T-helper 2 cell (primary cell): ENCODE data around the gene TNFRSF9.
"Not testable (repeated sequence)": the region's sequence is repeated elsewhere in the genome, so short reads cannot be mapped to it uniquely, and the experiment has no call there.

Experiments used
- DNase-seq, 5 experiments: peaks; one replicate each; pipeline versions ENCODE4 v3.0.0 to v3.0.0-alpha.2; 2012 to 2022

The TNFRSF9 gene

DNA sequence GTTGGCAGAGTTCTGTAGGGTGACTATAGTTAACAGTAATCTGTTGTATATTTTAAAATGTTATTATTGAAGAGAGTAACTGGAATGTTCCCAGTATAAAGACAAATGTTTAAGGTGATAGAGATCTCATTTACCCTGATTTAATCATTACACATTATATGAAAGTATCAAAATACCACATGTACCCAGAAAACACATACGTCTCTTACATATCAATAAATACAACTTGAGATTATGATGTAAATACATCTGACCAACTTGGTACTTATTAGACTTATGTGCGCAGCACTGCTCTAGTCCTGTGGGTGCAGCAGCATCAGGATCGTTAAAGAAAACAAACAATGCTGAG, 20.2 kb upstream of the TNFRSF9 start:
- no peak for DNase-seq

DNA sequence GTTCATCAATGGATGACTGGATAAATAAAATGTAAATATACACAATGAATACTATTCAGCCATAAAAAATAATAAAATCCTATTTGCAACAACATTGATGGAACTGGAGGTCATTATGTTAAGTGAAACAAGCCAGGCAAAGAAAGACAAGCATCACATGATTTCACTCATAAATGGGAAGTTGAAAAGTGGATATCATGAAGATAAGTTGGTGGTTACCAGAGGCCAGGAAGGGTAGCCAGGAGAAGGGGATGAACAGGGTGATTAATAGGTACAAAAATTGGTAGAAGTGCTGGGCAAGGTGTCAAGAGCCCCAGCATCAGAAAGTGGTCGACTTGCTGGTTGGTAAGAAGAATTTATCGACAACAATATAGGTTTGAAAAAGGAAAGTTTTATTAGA, 19.5 kb upstream of the TNFRSF9 start:
- no peak for DNase-seq

DNA sequence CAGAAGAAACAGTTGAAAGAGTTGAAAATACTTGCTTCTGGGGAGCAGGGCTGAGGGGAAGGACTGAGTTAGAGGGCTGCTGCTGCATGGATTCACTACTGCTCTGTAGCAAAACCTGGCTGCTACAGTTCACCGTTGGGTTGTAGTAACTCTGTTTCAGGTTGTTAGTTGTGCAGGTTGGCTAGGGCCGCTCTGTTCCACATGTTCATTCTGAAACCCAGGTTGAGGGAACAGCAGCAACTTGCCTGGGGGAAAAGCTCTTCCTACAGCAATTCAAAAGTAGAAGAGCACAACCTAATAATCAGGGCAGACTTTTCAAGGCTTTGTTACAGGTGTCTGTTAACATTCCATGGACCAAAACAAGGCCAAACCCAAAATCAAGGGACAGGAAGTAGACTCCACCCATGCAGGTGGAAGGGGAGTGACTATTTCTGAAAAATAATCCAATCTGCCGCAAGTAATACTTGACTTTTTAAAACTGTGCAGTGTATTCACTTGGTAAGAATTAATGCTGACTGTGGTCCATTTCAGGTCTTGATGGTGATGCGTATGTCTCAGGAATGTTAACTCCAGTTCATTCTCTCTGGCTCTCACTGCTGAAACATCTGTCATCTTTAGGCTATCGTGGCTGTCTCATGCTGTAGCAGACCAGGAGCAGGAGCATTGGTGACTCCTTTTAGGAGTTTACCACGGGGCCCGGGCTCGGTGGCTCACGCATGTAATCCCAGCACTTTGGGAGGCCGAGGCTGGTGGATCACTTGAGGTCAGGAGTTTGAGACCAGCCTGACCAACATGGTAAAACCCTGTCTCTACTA, 15.8 kb upstream of the TNFRSF9 start:
- no peak for DNase-seq

DNA sequence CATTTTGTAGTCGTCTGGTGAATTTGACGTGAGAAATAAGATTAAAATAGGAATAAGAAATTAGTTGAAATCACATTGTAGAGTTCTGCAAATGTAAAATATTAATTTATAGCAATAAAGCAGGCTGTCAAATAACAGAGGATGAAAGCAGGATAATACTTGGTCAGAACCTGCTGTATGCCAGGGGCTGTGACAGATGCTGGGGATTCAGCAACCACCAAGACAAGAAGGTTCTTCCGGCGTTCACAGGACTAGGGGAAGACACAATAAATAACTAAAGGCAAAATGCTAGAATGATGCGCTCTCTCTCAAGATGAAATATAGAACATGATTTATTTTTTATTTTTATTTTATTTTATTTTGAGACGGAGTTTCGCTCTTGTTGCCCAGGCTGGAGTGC, 14.0 kb upstream of the TNFRSF9 start:
- peak in 1 of 5 experiments; percentile 45 for DNase-seq

DNA sequence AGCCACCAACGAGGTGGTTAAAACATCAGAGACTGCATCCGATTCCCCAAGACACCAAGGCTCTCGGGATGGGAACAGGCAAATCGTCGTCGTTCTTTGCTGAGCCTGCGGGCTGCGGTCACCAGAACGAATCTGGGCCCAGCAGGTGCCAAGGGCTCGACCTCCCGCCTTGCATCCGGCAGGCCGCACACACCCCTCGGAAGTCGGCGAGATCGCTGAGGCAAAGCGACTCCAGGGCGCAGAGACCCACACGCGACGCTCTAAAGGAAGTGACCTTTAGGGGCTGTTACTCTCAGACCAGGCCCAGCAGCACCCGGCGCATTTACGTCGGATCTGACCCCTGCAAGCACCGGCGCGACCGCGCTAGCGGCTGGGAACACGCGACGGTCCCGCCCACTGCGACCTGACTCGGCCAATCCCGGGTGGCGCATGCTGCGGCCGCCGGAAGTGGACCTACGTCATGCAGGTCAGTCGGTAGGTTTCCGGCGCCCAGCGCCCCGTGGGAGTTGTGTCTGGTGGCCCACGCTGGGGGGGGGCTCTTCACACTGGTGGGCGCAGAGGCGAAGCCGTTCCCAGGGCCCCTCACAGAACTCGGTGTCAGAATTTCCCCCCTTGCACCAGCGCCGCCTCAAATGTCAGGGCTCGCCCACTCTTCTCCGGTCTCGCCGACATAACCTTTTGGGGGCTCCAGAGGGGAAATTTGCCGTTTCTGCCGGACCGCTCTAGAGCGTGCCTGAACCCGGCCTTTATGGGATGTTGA, 13.4 kb upstream of the TNFRSF9 start:
- DNase-seq: peak; percentile 48 to 92 (median 58)

DNA sequence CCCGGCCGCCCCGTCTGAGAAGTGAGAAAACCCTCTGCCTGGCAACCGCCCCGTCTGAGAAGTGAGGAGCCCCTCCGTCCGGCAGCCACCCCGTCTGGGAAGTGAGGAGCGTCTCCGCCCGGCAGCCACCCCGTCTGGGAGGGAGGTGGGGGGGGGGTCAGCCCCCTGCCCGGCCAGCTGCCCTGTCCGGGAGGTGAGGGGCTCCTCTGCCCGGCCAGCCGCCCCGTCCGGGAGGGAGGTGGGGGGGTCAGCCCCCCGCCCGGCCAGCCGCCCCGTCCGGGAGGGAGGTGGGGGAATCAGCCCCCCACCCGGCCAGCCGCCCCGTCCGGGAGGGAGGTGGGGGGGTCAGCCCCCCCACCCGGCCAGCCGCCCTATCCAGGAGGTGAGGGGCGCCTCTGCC, 12.2 kb upstream of the TNFRSF9 start:
- not testable (repeated sequence) for DNase-seq

DNA sequence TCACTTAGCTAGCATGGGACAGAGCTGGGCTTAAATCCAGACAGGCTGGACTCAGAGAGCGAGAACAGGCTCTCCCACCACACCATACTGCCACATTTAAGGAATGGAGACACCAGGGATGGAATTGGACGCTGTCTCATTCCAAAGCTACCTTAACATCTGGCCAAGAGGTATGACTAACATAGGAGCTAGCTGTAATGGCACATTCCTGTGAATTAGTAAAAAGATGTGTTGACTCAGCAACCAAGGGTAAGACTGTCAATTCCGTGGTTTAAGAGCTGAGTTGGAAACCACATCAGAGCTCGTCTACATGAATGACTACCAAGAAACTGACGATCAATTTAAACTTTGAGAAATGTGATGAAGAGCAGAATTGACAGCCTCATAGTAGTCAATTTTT, 8.3 kb upstream of the TNFRSF9 start:
- DNase-seq: peak in 2 of 5 experiments; percentile 60 to 97

DNA sequence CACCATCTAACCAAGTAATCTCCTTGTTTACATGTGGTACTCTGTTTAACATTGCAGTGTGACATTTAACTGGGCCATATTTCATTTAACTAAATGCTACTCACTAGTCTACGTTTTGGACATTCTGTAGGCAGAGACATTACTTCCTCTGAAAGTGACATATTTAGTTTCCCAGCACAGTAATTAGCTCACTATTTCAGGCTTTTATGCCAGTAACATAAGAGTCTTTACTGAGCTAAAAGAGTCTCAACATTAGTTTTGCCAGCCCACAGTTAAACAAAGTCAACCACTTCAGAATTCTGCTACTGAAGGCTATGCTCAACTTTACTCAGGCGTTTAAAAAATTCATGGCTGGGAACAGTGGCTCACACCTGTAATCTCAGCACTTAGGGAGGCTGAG, 2.6 kb upstream of the TNFRSF9 start:
- no peak for DNase-seq

DNA sequence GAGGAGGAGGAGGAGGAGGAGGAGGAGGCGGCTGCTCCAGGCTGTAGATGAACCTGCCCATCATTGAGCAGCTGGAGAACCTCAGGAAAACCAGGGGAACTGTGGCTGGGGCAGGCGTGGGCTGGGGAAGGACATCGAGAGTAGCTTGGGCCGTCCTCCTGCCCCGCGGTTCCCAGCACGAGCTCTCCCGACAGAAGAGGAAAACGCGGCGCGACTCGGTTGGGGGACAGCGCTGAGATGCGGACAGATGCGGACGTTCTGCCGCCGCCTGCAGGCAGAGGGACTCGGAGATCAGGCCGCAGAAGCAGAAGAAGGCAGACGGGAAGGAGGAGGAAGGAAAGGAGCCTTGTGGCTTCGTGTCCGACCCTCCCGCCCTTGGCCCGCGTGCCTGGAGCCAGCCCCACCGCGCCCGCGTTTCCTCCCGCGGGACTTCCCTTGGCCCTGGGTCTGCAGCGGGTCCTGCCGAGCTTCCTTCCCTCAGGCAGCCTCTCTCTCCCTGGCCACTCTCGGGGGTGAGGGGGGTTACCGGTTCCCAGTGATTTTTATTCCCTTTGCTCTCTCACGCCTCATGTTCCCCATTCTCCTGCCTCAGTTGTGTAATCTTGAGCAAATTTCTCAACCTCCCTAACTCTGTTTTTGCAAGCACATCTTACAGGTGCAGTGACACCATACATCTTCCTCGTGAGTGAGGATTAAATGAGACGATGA, 1.7 kb upstream of the TNFRSF9 start:
- peak; percentile 13 to 56 (median 31) for DNase-seq

DNA sequence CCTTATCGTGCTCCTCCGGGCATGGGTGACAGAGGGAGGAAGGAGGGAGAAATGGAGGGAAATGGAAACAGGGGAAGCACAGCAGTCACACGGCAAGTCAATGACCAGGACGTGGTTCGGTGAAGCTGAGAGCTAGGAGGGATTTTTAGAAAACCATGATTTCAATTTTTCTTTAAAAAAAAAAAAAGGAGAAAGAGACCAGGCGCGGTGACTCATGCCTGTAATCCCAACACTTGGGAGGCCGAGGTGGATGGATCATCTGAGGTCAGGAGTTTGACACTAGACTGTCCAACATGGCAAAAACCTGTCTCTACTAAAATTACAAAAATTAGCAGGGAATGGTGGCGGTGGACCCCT, 776 bp upstream of the TNFRSF9 start:
- no peak for DNase-seq

DNA sequence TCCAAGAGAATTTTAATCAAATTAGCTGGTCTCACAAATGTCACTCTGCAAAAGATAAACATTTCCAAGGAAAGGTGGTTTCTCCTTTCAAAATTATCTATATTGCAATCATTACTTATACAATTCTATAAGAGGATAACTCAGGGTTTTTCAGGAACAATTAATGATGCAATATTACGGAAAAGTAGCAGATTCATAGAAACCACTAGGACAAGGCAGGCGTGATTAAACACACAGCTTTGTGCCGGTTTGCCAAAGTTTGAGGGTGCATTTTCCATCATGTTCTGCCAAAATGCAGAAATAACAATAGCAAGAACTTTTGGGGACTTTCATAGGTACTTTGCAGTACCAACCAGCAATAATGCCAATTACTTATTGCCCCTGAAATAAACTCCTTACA, 605 bp downstream of the TNFRSF9 start:
- no peak for DNase-seq

DNA sequence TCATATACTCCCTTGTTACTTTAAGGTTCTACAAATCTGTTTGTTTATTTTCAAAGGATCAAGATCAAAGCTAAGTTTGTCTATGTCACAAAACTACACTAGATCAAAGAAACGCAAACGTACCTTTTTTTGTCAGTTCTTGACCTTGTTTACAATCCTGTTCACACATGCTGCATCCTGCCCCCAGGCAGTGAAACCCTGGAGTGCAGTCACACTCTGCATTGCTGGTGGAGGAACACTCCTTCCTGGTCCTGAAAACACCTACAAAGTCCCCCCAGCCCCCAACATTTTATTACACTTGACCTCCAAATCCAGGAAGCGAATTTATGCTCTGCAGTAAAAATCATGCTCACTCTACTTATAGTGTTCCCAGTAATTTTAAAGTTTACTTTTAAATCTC, 2.6 kb downstream of the TNFRSF9 start:
- DNase-seq: no peak

DNA sequence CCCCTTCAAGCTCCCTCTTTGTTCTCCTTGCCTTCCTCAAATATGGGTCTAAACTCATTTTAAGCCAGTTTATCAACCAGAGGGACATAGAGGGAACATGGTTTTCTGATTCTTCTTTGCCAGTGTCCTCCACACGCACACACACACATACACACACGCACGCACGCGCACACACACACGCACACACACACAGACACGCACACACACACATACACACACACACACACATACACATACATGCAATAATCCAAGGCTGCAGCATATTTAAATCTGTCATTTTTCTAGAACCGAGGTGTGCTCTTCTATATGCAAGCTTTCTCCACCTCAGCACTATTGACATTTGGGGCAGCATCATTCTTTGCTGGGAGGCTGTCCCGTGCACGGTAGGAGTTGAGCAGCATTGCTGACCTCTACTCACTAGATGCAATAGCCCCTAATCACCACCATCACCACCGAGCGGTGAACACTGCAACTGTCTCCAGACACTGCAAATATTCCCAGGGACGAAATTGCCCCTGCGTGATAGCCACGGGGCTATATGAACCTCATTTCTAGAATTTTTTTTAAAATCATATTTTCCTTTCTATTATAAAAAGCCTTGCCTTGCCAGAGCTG, 8.0 kb downstream of the TNFRSF9 start:
- DNase-seq: no peak

DNA sequence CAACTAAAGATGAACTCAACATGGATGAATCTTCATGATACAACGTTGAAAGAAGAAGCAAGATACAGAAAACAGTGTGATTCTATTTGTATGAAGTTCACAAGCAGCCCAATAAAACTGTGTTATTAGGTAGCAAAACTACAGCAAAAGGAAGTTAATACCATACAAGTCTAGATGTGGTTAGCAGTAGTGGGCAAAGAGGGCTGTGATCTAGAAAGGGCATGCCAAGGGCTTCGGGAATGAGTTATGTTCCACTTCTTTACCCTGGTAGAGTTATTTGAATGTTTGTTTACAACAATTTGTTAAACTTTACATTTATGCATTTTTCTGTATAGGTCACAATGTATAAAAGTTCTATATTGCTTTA, 9.2 kb downstream of the TNFRSF9 start:
- DNase-seq: peak in 1 of 5 experiments; percentile 54

DNA sequence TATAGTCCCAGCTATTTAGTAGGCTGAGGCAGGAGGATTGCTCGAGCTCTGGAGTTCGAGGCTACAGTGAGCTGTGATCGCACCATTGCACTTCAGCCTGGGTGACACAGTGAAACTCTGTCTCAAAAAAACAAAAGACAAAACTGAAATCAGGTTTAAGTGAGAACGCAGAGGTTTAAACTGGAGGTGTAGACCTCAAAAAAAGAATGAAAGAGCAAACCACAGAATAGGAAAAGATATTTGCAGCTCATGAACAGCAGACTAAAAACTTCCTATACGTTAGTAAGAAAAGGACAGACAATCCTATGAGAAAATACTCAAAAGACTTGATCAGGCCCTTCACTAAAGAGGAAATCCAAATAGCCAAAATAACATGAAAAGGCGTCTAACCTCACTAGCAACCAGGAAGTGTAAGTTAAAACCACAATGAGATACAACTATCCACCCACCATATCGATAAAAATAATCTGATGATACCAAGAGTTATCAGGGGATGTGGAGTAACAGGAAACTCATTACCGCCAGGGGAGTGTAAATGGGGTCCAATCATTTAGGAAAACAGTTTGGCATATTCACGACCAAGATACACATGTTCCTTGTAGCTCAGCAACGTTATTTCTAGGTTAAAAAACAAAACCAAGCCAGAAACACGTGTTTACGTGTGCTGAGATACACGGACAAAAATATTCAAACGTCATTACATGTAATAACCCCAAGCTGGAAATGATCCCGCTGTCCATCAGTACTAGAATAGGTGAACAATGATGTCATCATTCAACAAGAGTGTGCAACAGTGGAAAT, 9.8 kb downstream of the TNFRSF9 start:
- DNase-seq: peak in 2 of 5 experiments; percentile 56 to 89

DNA sequence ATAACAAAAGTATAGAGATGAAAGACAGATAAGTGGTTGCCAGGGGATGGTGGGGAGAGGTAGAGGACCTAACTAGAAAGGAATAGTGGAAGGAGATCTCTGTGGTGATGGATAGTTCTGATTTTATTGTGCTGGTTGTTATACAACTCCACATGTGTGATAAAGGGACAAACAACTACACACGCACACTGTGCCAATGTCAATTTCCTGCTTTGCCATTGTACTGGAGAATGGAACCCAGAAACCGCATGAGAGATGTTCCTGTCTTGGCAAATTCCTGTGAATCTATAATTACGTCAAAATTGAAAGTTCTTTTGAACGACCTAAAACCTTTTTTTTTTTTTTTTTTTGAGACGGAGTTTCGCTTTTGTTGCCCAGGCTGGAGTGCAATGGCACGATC, 11.0 kb downstream of the TNFRSF9 start:
- peak in 2 of 5 experiments; percentile 40 to 88 for DNase-seq

DNA sequence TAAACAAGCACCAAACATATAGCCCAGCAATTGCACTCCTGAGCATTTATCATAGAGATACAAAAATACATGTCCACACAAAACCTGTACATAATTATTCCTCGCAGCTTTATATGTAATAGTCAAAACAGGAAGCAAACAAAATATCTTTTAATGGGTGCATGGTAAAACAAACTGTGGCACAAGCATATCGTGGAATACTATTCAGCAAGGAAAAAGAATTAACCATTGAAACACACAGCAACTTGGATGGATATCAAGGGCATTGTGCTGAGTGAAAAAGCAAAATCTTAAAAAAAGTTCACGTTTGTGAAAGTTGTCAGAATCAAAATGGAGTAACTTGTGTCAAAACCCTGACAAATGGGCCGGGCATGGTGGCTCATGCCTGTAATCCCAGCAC, 12.4 kb downstream of the TNFRSF9 start:
- no peak for DNase-seq

DNA sequence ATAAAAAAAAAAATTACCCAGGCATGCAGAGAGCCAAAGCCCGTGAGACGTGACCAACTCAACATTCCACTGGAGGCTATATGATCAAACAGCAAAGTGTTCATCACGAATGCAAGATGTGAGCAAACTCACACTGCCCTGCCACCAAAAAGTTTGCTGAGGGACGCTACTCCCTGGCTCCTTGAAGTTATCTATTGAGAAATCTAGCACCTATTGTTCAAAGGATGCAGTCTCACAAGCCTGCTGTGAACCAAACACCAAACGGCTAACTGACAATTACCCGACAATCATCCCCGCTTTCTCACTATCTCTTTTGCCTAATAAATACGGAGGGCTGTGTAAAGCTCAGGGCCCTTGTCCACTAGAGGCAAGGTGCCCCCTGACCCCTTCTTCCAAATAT, 13.6 kb downstream of the TNFRSF9 start:
- not testable (repeated sequence) for DNase-seq

DNA sequence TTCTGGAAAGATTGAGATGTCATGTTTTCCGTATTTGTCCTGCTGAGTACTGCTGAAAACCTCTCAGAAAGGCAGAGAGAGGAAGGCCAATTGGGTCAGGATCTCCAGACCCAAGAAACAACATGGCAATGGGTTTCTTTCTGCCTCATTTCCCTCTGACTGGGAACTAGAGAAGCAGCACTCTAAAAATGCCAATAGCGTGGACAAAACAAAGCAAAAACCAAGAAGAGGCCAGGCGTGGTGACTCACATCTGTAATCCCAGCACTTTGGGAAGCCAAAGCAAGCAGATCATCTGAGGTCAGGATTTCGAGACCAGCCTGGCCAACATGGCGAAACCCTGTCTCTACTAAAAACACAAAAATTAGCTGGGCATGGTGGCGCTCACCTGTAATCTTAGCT, 18.3 kb downstream of the TNFRSF9 start:
- DNase-seq: no peak

DNA sequence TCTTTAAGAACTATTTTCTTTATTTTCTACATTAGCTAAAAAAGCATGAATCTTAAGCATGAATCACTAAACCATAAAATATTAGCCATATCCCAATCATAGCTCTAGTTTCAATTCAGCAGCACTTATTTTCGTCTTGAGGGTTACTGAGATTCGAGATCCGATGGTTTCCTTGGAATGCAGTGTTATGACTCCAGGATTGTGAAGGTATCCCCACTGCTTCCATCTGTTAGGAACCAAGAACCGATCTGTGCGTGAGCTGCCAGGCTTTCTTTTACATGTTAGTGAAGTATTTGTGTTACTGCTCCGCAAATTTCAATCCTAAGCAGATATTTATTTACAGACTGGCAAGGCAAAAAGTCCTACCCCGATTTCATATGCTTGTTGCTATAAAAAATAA, 18.8 kb downstream of the TNFRSF9 start:
- DNase-seq: no peak

DNA sequence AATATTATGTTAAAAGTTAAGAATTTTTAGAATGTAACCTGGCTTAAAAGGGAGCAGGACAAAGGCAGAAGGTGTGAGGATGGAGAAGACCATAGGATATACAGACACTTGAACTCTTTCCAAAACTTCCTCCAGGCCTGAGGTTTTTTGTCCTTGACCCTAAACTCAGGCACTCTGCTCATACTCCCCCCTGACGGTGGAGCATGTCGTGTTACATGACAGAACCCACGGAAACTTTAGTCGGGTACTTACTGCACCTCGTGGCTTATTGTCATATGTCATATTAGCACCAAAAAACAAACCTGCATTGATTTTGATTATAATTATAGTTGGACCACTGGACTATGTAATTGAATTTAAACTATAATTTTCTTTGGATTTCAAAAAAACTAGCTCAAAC, 20.8 kb downstream of the TNFRSF9 start:
- no peak for DNase-seq

DNA sequence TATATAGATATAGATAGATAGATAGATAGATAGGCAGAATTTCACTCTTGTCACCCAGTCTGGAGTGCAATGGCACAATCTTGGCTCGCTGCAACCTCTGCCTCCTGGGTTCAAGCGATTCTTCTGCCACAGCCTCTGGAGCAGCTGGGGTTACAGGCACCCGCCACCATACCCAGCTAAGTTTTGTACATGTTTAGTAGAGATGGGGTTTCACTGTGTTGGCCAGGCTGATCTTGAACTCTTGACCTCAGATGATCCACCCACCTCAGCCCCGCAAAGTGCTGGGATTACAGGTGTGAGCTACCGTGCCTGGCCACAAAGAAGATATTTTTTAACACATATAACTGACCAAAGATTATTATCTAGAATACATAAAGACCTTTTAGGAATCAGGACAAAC, 22.7 kb downstream of the TNFRSF9 start:
- not testable (repeated sequence) for DNase-seq

DNA sequence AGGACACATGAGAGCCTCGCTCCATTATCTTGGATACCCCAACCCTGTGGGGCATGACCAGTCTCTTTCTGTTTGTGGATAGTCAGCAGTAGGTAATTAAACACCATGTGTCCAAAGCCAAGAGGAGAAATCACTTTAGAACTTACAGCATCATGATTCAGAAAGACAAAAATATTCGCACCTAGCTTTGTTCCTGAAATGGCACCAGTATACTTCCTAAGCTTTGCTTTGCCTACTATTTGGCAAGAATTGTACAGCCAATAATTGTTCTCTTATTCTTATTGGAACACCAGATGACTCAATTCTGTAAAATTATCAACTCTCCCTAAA, 24.2 kb downstream of the TNFRSF9 start:
- DNase-seq: no peak
